Measurements from ENCODE around the gene APOA4.

Gene APOA4

GRCh38 chr11:116833491-116833815, 10.3 kb upstream of the APOA4 start:
- no peak for DNase-seq (ENCODE audit: low read depth in 1 of 2, low spot score in 1 of 2)
- TF ChIP-seq JUND (IDR thresholded peaks at IDR 0.05; ENCODE audit: low read depth): no peak
- in situ Hi-C loops (cut with HindIII; ENCODE audit: low pct_unique_long_range_greater_than_20kb, low sequenced_read_pairs): no loop called here

- DNase-seq (ENCODE audit: low read depth in 1 of 2, low spot score in 1 of 2): peak in 1 of 2 experiments; percentile 44
- in situ Hi-C loops (cut with HindIII; ENCODE audit: low pct_unique_long_range_greater_than_20kb, low sequenced_read_pairs): no loop called here
Measured at GRCh38 chr11:116832350-116833290, 9.5 kb upstream of the APOA4 start.

GRCh38 chr11:116831790-116832349, 8.8 kb upstream of the APOA4 start:
- in situ Hi-C loops (cut with HindIII; ENCODE audit: low pct_unique_long_range_greater_than_20kb, low sequenced_read_pairs): no loop called here

More at GRCh38 chr11:116832350-116833290, 9.5 kb upstream of the APOA4 start:
- no peak for TF ChIP-seq JUND (IDR thresholded peaks at IDR 0.05; ENCODE audit: low read depth)

GRCh38 chr11:116830184-116830912, 7.2 kb upstream of the APOA4 start:
- TF ChIP-seq JUND (IDR thresholded peaks at IDR 0.05; ENCODE audit: low read depth): no peak
- no peak for DNase-seq (ENCODE audit: low read depth in 1 of 2, low spot score in 1 of 2)
- in situ Hi-C loops (cut with HindIII; ENCODE audit: low pct_unique_long_range_greater_than_20kb, low sequenced_read_pairs): no loop called here

More at GRCh38 chr11:116831790-116832349, 8.8 kb upstream of the APOA4 start:
- no peak for DNase-seq (ENCODE audit: low read depth in 1 of 2, low spot score in 1 of 2)
- no peak for TF ChIP-seq JUND (IDR thresholded peaks at IDR 0.05; ENCODE audit: low read depth)

GRCh38 chr11:116829525-116830183, 6.5 kb upstream of the APOA4 start, which contains the start of gene APOC3:
APOC3 (plus strand) TSS chr11:116829907; CDS start chr11:116830583, 676 bp downstream.
- DNase-seq (ENCODE audit: low read depth in 1 of 2, low spot score in 1 of 2): no peak
- TF ChIP-seq JUND (IDR thresholded peaks at IDR 0.05; ENCODE audit: low read depth): no peak
- in situ Hi-C loops (cut with HindIII; ENCODE audit: low pct_unique_long_range_greater_than_20kb, low sequenced_read_pairs): no loop called here

- in situ Hi-C loops (cut with HindIII; ENCODE audit: low pct_unique_long_range_greater_than_20kb, low sequenced_read_pairs): no loop called here
- no peak for DNase-seq (ENCODE audit: low read depth in 1 of 2, low spot score in 1 of 2)
- no peak for TF ChIP-seq JUND (IDR thresholded peaks at IDR 0.05; ENCODE audit: low read depth)
Measured at GRCh38 chr11:116828632-116829524, 5.8 kb upstream of the APOA4 start.

GRCh38 chr11:116827461-116827860, 4.4 kb upstream of the APOA4 start:
- in situ Hi-C loops (cut with HindIII; ENCODE audit: low pct_unique_long_range_greater_than_20kb, low sequenced_read_pairs): no loop called here
- no peak for TF ChIP-seq JUND (IDR thresholded peaks at IDR 0.05; ENCODE audit: low read depth)
- DNase-seq (ENCODE audit: low read depth in 1 of 2, low spot score in 1 of 2): no peak

GRCh38 chr11:116826751-116827431, 3.8 kb upstream of the APOA4 start:
- in situ Hi-C loops (cut with HindIII; ENCODE audit: low pct_unique_long_range_greater_than_20kb, low sequenced_read_pairs): no loop called here
- no peak for DNase-seq (ENCODE audit: low read depth in 1 of 2, low spot score in 1 of 2)
- TF ChIP-seq JUND (IDR thresholded peaks at IDR 0.05; ENCODE audit: low read depth): no peak

- no peak for DNase-seq (ENCODE audit: low read depth in 1 of 2, low spot score in 1 of 2)
- in situ Hi-C loops (cut with HindIII; ENCODE audit: low pct_unique_long_range_greater_than_20kb, low sequenced_read_pairs): no loop called here
- no peak for TF ChIP-seq JUND (IDR thresholded peaks at IDR 0.05; ENCODE audit: low read depth)
Measured at GRCh38 chr11:116825854-116826750, 3.0 kb upstream of the APOA4 start.

GRCh38 chr11:116825434-116825833, 2.3 kb upstream of the APOA4 start:
- TF ChIP-seq JUND (IDR thresholded peaks at IDR 0.05; ENCODE audit: low read depth): no peak
- in situ Hi-C loops (cut with HindIII; ENCODE audit: low pct_unique_long_range_greater_than_20kb, low sequenced_read_pairs): no loop called here
- no peak for DNase-seq (ENCODE audit: low read depth in 1 of 2, low spot score in 1 of 2)
